Astrocyte (in vitro differentiated cells and primary cell): ENCODE measurements around the gene ASAP2.

Experiments used
- CTCF ChIP-seq: IDR thresholded peaks from 2 replicates; pipeline ENCODE4 v1.5.1; 2011; ENCODE audit warnings: low read depth, mild to moderate bottlenecking, inconsistent platforms, low read length, moderate library complexity; ENCODE audit not compliant: insufficient read depth
- EZH2 ChIP-seq: IDR thresholded peaks from 2 replicates; pipeline ENCODE4 v1.6.1; 2012; ENCODE audit warnings: mild to moderate bottlenecking, low read length, inconsistent platforms; ENCODE audit not compliant: insufficient read depth

- no peak for TF ChIP-seq CTCF
- no peak for TF ChIP-seq EZH2
Measured at GRCh38 chr2:9271691-9272090, 65.1 kb downstream of the ASAP2 start.
